Measurements from ENCODE around the gene CHRNB2.

Gene CHRNB2

GRCh38 chr1:154593390-154593789 lies 25.8 kb downstream of the CHRNB2 start:
- peaks cover 31% of the 10 kb centered on the region for H3K36me3 ChIP-seq (ENCODE audit: low read length)
- H3K4me2 ChIP-seq (ENCODE audit: low read depth, low read length, poor library complexity, severe bottlenecking): no peak overlapping the region
- H4K20me1 ChIP-seq (ENCODE audit: low read depth, low read length): no peaks in the 10 kb centered on the region
- H3K79me2 ChIP-seq (ENCODE audit: insufficient read depth, low read length): no peaks in the 10 kb centered on the region
- H3K9ac ChIP-seq (ENCODE audit: low read length): no peak overlapping the region
- H3K27me3 ChIP-seq (ENCODE audit: low read length): no peaks in the 10 kb centered on the region
- no peaks in the 10 kb centered on the region for H3K9me2 ChIP-seq (replicated peaks; ENCODE audit: insufficient read depth, low read length)
- no peak overlapping the region for H2AFZ ChIP-seq (ENCODE audit: low read depth, low read length, severe bottlenecking)
- no peaks in the 10 kb centered on the region for H3F3A ChIP-seq (ENCODE audit: insufficient read depth)
- H3K27ac ChIP-seq (ENCODE audit: low read depth, low read length): no peak overlapping the region
- TF ChIP-seq CTCF (IDR thresholded peaks at IDR 0.05; ENCODE audit: insufficient read depth, low read length, poor library complexity, severe bottlenecking) (no peak), EZH2phosphoT487 (conservative IDR thresholded peaks at IDR 0.05; ENCODE audit: low read length) (no peak)
- H3K9me3 ChIP-seq (ENCODE audit: insufficient read depth, low read length): no peaks in the 10 kb centered on the region
- H3K4me3 ChIP-seq (ENCODE audit: insufficient read depth, low read length, poor library complexity, severe bottlenecking): no peak overlapping the region

- H3K9me3 ChIP-seq (ENCODE audit: insufficient read depth, low read length): no peaks in the 10 kb centered on the region
- 0 out of 2 replicates have a peak, but pooled peaks cover 4% of the 10 kb centered on the region for H3K79me2 ChIP-seq (ENCODE audit: insufficient read depth, low read length)
- no peaks in the 10 kb centered on the region for H3K27me3 ChIP-seq (ENCODE audit: low read length)
- H3K9me2 ChIP-seq (replicated peaks; ENCODE audit: insufficient read depth, low read length): no peaks in the 10 kb centered on the region
- H3K9ac ChIP-seq (ENCODE audit: low read length): no peak overlapping the region
- H3F3A ChIP-seq (ENCODE audit: insufficient read depth): no peaks in the 10 kb centered on the region
- TF ChIP-seq EZH2phosphoT487 (conservative IDR thresholded peaks at IDR 0.05; ENCODE audit: low read length) (no peak), CTCF (IDR thresholded peaks at IDR 0.05; ENCODE audit: insufficient read depth, low read length, poor library complexity, severe bottlenecking) (no peak)
- no peak overlapping the region for H2AFZ ChIP-seq (ENCODE audit: low read depth, low read length, severe bottlenecking)
- H4K20me1 ChIP-seq (ENCODE audit: low read depth, low read length): no peaks in the 10 kb centered on the region
- no peak overlapping the region for H3K4me2 ChIP-seq (ENCODE audit: low read depth, low read length, poor library complexity, severe bottlenecking)
- no peak overlapping the region for H3K27ac ChIP-seq (ENCODE audit: low read depth, low read length)
- H3K4me3 ChIP-seq (ENCODE audit: insufficient read depth, low read length, poor library complexity, severe bottlenecking): no peak overlapping the region
- peaks cover 26% of the 10 kb centered on the region for H3K36me3 ChIP-seq (ENCODE audit: low read length)
Measured at GRCh38 chr1:154594811-154595210, 27.2 kb downstream of the CHRNB2 start.

- Histone ChIP-seq H3K36me3 (ENCODE audit: low read length) (peaks cover 26% of the 10 kb centered on the region), H3F3A (ENCODE audit: insufficient read depth) (no peaks in the 10 kb centered on the region), H3K9me2 (replicated peaks; ENCODE audit: insufficient read depth, low read length) (no peaks in the 10 kb centered on the region), H3K79me2 (ENCODE audit: insufficient read depth, low read length) (peaks cover 5% of the 10 kb centered on the region; the same call in 1 of the 2 replicates), H3K4me2 (ENCODE audit: low read depth, low read length, poor library complexity, severe bottlenecking) (no peak overlapping the region), H3K9ac (ENCODE audit: low read length) (no peak overlapping the region), H3K9me3 (ENCODE audit: insufficient read depth, low read length) (no peaks in the 10 kb centered on the region), H2AFZ (ENCODE audit: low read depth, low read length, severe bottlenecking) (no peak overlapping the region), H3K27ac (ENCODE audit: low read depth, low read length) (no peak overlapping the region), H3K4me3 (ENCODE audit: insufficient read depth, low read length, poor library complexity, severe bottlenecking) (no peak overlapping the region), H4K20me1 (ENCODE audit: low read depth, low read length) (no peaks in the 10 kb centered on the region), H3K27me3 (ENCODE audit: low read length) (no peaks in the 10 kb centered on the region)
- TF ChIP-seq CTCF (IDR thresholded peaks at IDR 0.05; ENCODE audit: insufficient read depth, low read length, poor library complexity, severe bottlenecking) (no peak), EZH2phosphoT487 (conservative IDR thresholded peaks at IDR 0.05; ENCODE audit: low read length) (no peak)
Measured at GRCh38 chr1:154595621-154596020, 28.0 kb downstream of the CHRNB2 start.
